ENCODE data around the gene RRN3.
"Not testable (repeated sequence)": the region's sequence is repeated elsewhere in the genome, so short reads cannot be mapped to it uniquely, and the experiment has no call there.

The RRN3 gene

GRCh38 chr16:15025234-15025951, 68.7 kb downstream of the RRN3 start:
- DNase-seq = not testable (repeated sequence)

- not testable (repeated sequence) for DNase-seq
Measured at GRCh38 chr16:15024858-15025199, 69.2 kb downstream of the RRN3 start.

DNA sequence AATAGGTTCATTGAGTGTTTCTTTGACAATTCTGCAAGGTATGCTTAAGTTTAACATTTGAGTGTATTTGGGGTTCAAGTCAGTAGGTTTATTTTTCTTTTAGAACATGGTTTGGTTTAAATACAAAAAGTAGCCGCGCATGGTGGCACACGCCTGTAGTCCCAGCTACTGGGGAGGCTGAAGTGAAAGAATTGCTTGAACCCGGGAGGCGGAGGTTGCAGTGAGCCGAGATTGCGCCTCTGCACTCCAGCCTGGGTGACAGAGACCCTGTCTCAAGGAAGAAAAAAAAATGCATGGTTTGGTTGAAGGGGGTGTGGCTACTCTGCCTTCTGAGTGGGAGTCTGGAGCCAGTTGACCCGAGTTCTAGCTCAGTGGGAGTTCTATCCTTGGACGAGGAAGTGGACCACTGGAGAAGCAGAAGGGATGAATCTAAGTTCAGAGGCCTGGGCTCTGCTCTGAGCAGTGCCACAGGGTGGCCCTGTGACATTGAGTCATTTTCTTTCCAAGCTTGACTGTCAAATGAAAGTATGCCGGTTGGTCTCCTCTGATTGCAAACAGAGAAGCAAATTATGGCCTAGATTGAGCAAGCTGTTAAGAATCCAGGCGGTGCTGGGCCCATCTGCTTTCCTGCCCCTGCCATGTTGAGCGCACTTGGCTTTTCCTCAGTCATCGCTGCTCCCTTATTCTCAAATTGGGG, 70.5 kb downstream of the RRN3 start:
- not testable (repeated sequence) for DNase-seq

- peak; percentile 79 for DNase-seq
Measured at GRCh38 chr16:15022194-15022593, 71.9 kb downstream of the RRN3 start.

DNA sequence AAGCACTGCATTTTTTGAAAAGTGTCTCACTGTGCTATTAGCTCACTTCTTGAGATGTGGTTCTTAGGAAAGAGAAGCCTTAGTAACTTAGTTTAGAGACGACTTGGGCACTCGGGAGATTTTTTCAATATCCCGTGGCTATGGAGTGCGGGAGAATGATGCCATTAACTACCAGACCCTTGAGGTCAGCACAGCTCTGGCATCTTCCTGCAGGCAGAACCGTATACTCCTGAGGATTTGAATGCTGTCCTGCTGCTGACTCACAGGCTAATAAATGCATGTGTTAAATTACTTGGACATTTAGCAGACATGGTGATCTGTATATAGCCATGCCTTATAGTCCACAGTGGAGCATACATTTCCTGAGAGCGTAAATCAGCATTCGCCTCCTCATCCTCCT, 72.6 kb downstream of the RRN3 start:
- not testable (repeated sequence) for DNase-seq

- DNase-seq = not testable (repeated sequence)
Measured at GRCh38 chr16:15016951-15017580, 77.0 kb downstream of the RRN3 start.

DNA sequence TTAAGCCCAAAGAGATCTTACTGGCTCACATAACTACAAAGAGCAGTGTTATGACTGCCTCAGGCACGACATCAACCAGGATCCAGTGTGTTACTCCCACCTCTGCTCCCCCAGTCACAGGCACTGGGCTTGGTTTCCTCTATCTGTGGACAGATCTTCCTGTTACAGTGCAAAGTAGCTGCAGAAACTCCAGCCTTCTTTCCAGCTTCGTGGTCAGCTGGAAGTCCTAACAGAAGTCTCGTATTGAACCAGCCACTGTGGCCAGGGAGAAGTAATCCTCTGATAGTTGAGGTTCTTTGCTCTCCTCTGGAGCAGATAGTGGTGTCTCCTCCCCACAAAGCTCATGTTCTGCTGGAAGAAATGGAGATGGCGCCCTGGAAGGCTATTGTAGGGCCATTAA, 77.7 kb downstream of the RRN3 start:
- DNase-seq = not testable (repeated sequence)

DNA sequence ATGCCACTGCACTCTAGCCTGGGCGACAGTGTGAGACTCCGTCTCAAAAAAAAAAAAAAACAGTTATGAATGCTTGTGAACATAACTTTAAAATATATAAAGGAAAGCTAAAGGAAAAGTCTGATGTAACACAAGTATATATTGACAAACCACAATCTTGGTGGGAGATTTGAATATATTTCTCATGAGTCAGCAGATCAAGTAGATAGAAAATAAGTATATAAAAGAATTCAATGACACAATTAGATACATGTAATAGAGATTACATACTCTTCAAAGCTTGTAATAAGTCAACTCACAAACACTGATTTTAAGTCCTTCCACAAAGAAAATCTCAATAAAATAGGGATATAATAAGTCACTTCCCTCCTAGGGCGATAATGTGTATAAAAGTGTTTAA, 78.4 kb downstream of the RRN3 start:
- not testable (repeated sequence) for DNase-seq

- not testable (repeated sequence) for DNase-seq
Measured at GRCh38 chr16:15012941-15013340, 81.1 kb downstream of the RRN3 start.

Data from CD4-positive, alpha-beta T cell treated with Interleukin-12 subunit alpha and Interleukin-12 subunit beta, for 1 hour (primary cell).